ENCODE data around the gene PCED1B. TPM values are rescaled to one million over a fixed set of nuclear protein-coding genes. Genes with fewer than 3 reads are reported as not detected.

Gene PCED1B
- total RNA-seq, 1 donor from 2014 or later = 0.41 TPM

- FAIRE-seq (no peak), DNase-seq (ENCODE audit: low spot score in 2 of 2) (no peak)
Observed at GRCh38 chr12:47223848-47224213, 144.4 kb downstream of the PCED1B start.

- no peak for FAIRE-seq
- no peak for DNase-seq (ENCODE audit: low spot score in 2 of 2)
Observed at GRCh38 chr12:47224563-47225133, 145.2 kb downstream of the PCED1B start.

GRCh38 chr12:47225356-47225755 is 145.9 kb downstream of the PCED1B start:
- DNase-seq (ENCODE audit: low spot score in 2 of 2) = no peak
- FAIRE-seq = no peak

- FAIRE-seq (no peak), DNase-seq (ENCODE audit: low spot score in 2 of 2) (no peak)
Observed at GRCh38 chr12:47226199-47226598, 146.8 kb downstream of the PCED1B start.

- DNase-seq (ENCODE audit: low spot score in 2 of 2) (no peak), FAIRE-seq (no peak)
Observed at GRCh38 chr12:47228802-47229201, 149.4 kb downstream of the PCED1B start.

- no peak for FAIRE-seq
- no peak for DNase-seq (ENCODE audit: low spot score in 2 of 2)
Observed at GRCh38 chr12:47231456-47231855, 152.0 kb downstream of the PCED1B start.

- FAIRE-seq (no peak), DNase-seq (ENCODE audit: low spot score in 2 of 2) (no peak)
Observed at GRCh38 chr12:47234576-47235141, 155.2 kb downstream of the PCED1B start.

- DNase-seq (ENCODE audit: low spot score in 2 of 2) (no peak), FAIRE-seq (no peak)
Observed at GRCh38 chr12:47235258-47236040, 156.0 kb downstream of the PCED1B start.

GRCh38 chr12:47236109-47236714 is 156.8 kb downstream of the PCED1B start:
- FAIRE-seq (no peak), DNase-seq (ENCODE audit: low spot score in 2 of 2) (no peak)

- no peak for DNase-seq (ENCODE audit: low spot score in 2 of 2)
- no peak for FAIRE-seq
Observed at GRCh38 chr12:47237751-47238211, 158.4 kb downstream of the PCED1B start.

GRCh38 chr12:47238669-47239114 is 159.3 kb downstream of the PCED1B start:
- DNase-seq (ENCODE audit: low spot score in 2 of 2) = no peak
- no peak for FAIRE-seq

- no peak for DNase-seq (ENCODE audit: low spot score in 2 of 2)
- no peak for FAIRE-seq
Observed at GRCh38 chr12:47242426-47242825, 163.0 kb downstream of the PCED1B start.

GRCh38 chr12:47244835-47245234 is 165.4 kb downstream of the PCED1B start:
- no peak for FAIRE-seq
- no peak for DNase-seq (ENCODE audit: low spot score in 2 of 2)

GRCh38 chr12:47245623-47246022 is 166.2 kb downstream of the PCED1B start:
- no peak for DNase-seq (ENCODE audit: low spot score in 2 of 2)
- FAIRE-seq = no peak

GRCh38 chr12:47247418-47247817 is 168.0 kb downstream of the PCED1B start:
- DNase-seq (ENCODE audit: low spot score in 2 of 2) (no peak), FAIRE-seq (no peak)

- DNase-seq (ENCODE audit: low spot score in 2 of 2) (no peak), FAIRE-seq (no peak)
Observed at GRCh38 chr12:47249082-47249481, 169.7 kb downstream of the PCED1B start.

- DNase-seq (ENCODE audit: low spot score in 2 of 2) (no peak), FAIRE-seq (no peak)
Observed at GRCh38 chr12:47249719-47250357, 170.4 kb downstream of the PCED1B start.

GRCh38 chr12:47251919-47252318 is 172.5 kb downstream of the PCED1B start:
- FAIRE-seq (no peak), DNase-seq (ENCODE audit: low spot score in 2 of 2) (no peak)

GRCh38 chr12:47264951-47265350 is 185.5 kb downstream of the PCED1B start:
- DNase-seq (ENCODE audit: low spot score in 2 of 2) (no peak), FAIRE-seq (no peak)

- DNase-seq (ENCODE audit: low spot score in 2 of 2) (no peak), FAIRE-seq (no peak)
Observed at GRCh38 chr12:47265391-47265790, 186.0 kb downstream of the PCED1B start.

GRCh38 chr12:47267571-47267970 is 188.2 kb downstream of the PCED1B start:
- FAIRE-seq = no peak

More at GRCh38 chr12:47267571-47267970, 188.2 kb downstream of the PCED1B start:
- DNase-seq (ENCODE audit: low spot score in 2 of 2) = no peak
